Measurements from ENCODE around the gene RNF39.
A peak's percentile ranks its signal among the peaks of the same experiment; 100 is the strongest.
"Not testable (repeated sequence)": the region's sequence is repeated elsewhere in the genome, so short reads cannot be mapped to it uniquely, and the experiment has no call there.

The RNF39 gene

GRCh38 chr6:30062471-30063178 is 12.9 kb downstream of the RNF39 start:
- DNase-seq (ENCODE audit: low spot score), result no peak

DNA sequence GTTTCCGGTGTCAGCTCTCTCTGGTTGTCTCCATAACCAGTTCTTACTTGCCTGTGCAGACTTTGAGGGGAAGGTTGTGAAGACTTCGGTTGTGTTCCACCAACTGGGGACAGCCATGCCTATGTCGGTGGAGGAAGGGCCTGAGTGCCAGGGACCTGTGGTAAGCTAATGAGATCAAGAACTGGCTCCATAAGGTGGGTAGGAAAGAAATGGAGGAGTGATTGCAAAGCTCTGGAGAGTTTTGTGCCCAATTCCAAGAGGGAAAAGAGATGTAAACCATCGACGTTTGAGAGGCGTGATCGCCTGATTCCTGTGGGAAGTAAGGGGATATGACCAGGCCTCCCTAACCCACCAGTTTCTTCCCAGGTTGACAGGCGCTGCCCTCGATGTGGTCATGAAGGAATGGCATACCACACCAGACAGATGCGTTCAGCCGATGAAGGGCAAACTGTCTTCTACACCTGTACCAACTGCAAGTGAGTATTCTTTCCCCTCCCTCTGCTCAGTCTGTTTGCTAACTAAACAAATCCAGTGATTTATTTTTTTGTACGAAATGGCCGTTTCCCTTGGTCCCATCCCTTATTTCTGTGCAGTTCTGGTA is 13.6 kb downstream of the RNF39 start:
- DNase-seq (ENCODE audit: low spot score), result peak; percentile 50

DNA sequence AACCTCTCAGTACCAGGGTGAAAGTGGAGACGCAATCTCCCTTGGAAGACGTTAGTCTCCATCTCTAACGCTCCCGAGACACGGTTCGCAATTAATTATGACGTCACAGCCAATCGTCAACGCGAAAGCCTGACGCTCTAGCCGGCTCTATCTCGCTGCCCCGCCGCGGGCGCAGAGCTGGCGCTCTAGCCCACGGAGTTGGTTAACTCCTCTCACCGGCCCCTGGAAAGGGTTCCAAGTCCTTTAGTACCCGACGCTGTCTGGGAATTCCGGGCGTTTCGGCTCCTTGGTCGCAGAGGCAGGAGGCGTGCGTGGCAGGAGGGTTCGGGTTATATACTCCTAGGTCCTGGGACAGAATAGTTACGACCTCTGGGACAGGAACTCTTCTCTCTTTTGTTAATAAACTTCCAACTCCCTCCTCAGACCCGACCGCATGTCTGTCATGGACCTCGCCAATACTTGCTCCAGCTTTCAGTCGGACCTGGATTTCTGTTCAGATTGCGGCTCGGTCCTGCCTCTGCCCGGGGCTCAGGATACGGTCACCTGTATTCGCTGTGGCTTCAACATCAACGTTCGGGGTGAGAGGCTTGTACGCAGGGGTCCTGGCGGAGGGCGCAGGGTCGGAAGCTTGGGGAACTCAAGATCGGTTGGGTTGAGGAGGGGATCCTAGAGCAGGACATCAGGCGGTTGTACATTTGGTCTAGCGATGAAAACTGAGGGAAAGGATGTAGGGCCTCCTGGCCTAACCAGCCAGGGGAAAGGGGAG is 14.3 kb downstream of the RNF39 start, which contains the start of gene POLR1H:
Gene POLR1H (plus strand): TSS at position 174 of the 766 bp plus-strand sequence. CDS start 260 bp downstream, at position 434.
- peak; percentile 90 for DNase-seq (ENCODE audit: low spot score)

DNA sequence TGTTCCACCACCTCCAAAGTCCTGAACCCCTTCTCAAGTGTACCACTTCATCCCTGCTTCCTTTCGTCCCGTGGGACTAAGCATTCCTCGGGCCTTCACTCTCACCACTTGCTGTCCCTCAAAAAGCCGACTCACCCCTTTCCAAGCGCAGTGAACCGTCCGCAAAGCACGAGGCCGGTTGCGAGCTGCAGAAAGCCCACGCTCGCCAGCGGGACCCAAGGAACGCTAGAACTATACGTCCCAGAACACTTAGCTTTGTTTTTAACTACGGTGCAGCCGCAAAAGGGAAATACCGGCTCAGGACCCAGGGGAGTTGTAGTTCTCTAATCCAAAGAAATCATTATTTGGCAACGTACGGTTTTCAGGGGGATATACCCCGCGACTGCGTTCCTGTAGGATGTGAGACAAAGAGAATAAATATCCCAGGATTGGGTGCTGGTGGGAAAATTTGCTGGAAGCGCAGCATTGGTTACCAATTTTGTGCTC is 14.9 kb downstream of the RNF39 start:
- no peak for DNase-seq (ENCODE audit: low spot score)

DNA sequence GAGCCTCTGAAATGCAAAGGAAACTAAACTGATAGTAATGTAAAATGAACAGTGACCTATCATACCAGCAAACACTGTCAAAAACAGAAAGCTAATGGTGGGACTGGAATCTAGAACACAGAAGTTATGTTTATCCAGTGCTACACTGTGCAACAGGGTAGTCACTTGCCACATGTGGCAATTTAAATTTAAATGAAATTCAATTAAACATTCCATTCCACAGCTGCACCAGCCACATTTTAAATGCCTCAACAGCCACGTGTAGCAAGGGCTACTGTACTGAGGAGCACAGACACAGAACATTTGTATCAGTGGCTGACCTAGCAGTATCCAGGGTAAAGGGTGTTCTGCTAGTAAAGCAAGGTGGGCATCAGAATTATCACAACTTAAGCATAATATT is 20.1 kb downstream of the RNF39 start:
- DNase-seq (ENCODE audit: low spot score), result no peak

DNA sequence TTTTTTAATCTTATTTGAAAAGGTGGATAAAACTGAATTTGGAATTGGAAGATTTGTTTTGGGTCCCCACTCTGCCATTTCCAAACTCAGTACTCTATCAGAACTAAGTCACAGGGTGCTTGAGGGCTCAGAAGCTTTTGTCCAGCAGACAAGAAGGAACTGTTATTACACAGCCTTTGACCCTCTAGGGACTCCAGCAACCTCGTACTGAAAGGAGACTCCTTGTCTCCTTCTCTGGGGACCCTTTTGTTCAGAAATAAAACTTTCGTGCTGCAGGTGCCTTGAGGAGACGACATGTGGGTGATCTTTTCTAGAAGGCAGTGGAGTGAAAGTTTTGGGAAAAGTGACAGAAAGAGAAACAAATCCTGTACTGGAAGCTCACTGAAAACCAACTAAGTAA is 21.9 kb downstream of the RNF39 start:
- DNase-seq (ENCODE audit: low spot score), result no peak

DNA sequence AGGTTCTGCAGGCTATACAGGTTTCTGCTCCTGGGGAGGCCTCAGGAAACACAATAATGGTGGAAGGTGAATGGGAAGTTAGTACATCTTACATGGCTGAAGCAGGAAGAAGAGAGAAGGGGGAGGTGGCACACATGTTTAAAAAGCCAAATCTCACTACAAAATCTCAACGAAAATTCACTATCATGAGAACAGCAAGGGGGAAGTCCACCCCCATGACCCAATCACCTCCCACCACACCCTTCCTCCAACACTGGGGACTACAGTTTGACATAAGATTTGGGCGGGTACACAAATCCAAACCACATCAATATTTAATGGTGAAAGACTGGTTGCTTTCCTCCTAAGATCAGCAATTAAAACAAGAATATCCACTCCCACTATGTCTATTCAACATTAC is 28.3 kb downstream of the RNF39 start:
- DNase-seq (ENCODE audit: low spot score), result no peak

GRCh38 chr6:30044630-30045029 is 30.9 kb downstream of the RNF39 start:
- DNase-seq (ENCODE audit: low spot score), result no peak

GRCh38 chr6:30043744-30044143 is 31.8 kb downstream of the RNF39 start:
- no peak for DNase-seq (ENCODE audit: low spot score)

GRCh38 chr6:30042914-30043313 is 32.7 kb downstream of the RNF39 start:
- no peak for DNase-seq (ENCODE audit: low spot score)

DNA sequence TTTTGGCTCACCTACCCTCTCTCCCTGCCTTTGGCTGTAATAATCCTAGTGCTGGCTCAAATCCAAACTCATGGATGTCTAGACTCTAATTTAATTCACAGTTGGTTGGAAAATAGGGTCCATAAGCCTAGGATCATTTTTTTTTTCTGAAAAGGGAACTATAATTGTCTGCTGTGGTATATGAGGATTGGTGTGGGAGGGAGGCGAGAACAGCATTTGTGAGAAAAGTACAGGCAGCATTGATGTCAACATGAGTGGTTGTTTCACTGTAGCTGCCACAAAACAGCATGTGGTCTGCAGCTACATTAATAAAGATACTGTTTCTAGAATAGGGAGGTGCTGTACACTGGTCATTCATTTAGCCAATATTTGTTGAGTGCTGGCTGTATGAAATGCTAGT is 33.1 kb downstream of the RNF39 start:
- no peak for DNase-seq (ENCODE audit: low spot score)

GRCh38 chr6:30041821-30042220 is 33.7 kb downstream of the RNF39 start:
- no peak for DNase-seq (ENCODE audit: low spot score)

DNA sequence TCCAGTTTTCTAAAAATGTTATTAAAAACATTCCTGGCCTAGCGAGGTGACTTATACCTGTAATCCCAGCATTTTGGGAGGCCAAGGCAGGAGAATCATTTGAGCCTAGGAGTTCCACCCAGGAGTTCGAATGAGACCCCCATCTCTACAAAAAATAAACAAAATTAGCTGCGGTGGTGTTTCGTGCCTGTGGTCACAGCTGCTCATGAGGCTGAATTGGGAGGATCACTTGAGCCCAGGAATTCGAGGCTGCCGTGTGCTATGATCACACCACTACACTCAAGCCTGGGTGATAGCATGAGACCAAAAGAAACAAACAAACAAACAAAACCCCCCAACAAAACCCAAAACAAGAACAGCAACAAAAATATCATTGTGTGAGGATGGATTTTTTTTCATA is 34.3 kb downstream of the RNF39 start:
- DNase-seq (ENCODE audit: low spot score), result no peak

GRCh38 chr6:30037182-30037788 is 38.3 kb downstream of the RNF39 start:
- DNase-seq (ENCODE audit: low spot score), result no peak

DNA sequence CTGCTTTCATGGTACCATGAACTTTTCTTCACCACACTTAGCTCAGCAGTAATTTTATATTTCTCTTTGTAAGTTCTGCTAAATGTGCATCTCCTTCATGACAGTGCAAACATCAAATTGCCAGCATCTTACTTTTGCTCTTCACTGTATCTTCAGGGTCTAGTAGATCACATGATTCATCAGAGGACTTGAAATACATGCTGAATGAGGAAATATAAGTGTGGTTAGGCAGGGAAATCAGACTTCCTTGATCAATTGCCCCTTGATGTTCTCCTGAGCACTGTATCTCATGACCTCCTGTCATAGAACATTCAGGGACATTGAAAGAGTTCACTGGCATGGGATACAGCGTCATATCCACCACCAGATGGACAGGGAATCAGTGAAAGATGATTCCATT is 39.8 kb downstream of the RNF39 start:
- DNase-seq (ENCODE audit: low spot score), result no peak

DNA sequence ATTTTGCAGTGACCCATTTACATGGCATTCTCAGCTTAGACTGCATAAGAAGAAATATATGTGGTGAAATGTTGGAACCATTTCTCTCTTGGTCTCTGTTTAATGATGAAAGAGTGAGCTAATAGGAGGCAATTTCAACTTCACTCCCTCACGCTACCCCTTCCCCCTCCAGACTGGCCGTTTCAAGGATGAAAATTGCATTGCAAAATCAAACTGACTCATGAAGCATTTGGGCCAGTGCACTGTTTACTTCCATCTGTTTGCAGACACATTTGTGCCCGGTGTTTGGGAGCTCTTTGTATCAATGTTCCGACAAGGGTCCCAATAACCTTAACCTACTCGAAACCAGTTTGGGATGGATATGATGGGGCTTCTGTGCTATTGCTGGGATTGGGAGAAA is 42.1 kb downstream of the RNF39 start:
- not testable (repeated sequence) for DNase-seq (ENCODE audit: low spot score)

DNA sequence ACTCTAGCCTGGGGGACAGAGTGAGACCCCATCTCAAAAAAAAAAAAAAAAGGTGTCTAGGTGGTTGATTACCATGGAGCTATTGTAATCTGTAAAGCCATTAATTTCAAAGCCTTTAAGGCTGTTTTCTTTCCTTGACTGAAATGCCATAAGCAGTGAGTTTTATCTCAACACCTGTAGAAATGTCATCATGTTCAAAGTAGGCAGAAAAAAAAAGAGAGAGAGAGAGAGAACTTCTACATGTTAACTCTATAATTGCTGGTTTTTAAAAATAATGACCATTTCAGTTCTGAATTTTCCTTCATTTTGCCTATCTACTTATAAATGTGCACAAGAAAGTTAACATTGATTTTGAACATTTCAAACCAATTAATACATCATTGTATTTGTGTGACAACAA is 44.2 kb downstream of the RNF39 start:
- no peak for DNase-seq (ENCODE audit: low spot score)

DNA sequence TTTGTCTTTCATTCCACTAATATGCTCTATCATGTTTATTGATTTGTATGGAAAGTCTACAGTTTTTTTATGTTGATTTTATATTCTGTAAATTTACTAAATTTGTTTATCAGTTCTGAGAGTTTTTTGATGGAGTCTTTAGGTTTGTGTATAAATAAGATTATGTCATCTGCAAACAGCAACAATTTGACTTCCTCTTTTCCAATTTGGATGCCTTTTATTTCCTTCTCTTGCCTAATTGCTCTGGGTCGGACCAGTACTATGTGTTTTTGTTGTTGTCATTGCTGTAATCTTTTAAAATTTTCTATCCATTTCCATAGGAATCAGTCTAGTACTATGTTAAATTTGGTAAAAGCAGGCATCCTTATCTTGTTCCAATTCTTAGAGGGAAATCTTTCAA is 46.0 kb downstream of the RNF39 start:
- no peak for DNase-seq (ENCODE audit: low spot score)

DNA sequence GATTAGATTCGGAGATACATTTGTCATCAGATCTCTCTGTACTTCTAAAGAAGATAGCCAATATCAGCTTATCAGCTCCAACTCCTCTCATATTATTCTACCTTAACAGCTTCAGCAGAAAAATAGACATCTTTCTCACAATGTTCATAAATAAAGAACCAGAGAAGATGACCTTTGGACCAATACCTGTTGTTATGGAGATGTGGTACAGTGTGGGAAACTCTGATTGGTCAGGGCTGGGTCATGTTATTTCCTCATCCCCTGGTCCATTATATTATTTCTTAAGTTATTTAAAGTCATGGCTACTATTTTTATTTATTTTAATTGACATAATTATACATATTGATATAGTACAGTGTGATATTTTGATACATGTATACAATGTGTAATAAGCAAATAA is 50.4 kb downstream of the RNF39 start:
- DNase-seq (ENCODE audit: low spot score), result no peak

DNA sequence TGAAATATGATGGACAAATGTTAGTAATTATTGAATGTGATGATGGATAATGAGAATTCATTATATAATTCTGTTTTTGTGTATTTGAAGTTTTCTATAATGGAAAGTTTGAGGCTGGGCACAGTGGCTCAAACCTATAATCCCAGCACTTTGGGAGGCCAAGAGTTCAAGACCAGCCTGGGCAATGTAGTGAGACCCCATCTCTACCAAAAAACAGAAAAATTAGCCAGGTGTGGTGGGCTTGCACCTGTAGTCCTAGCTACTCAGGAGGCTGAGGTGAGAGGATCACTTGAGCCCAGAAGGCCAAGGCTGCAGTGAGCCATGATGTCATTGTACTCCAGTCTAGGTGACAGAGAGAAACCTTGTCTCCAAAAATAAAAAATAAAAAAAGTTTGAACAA is 52.9 kb downstream of the RNF39 start:
- DNase-seq (ENCODE audit: low spot score), result not testable (repeated sequence)

- no peak for DNase-seq (ENCODE audit: low spot score)
Observed at GRCh38 chr6:30022189-30022588, 53.4 kb downstream of the RNF39 start.

DNA sequence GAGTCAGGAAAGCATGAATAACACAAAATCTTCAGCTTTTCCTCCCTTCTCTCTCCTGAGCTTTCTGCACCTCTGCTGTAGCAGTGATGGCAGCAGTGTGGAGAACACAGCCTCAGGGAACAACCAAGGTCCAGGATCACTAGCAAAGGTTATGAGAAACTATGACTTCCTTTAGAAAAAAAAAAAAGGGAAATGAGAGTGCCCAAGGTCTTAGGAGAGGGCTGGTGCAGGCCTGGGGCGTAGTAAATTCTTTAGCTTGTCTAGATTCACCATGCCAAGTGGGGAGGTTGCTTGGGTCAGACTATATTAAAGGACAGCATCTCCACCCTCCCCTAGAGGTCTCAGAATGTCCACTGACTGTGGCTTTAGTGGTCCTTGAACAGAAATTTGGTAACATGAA is 54.9 kb downstream of the RNF39 start:
- DNase-seq (ENCODE audit: low spot score), result no peak

Measured in CD4-positive, alpha-beta T cell treated with Interleukin-6 at 100 ng/mL for 8 hours (primary cell).